Measurements from ENCODE around the gene VWDE. TPM values are rescaled to one million over a fixed set of nuclear protein-coding genes. Genes with fewer than 3 reads are reported as not detected.

VWDE gene
- total and polyA plus RNA-seq, 2 donors (not counting 1 experiment from before 2014, with no cell fraction given) = not detected

DNA sequence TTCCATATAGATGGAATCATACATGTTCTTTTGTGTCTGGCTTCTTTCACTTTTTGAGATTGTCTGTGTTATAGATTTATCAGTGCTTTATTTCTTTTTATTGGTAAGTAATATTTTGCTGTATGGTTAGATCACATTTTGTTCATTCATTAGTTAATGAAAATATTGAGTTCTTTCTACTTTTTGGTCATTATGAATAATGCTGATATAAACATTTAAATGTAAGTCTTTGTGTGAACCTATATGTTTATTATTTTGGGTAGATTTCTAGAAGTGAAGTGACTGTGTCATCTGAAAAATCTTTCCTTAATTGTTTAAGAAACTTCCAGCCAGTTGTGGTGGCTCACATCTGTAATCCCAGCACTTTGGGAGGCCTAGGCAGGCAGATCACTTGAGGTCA, 11.4 kb upstream of the VWDE start:
- Mint-ChIP-seq H3K4me1 (no peaks in the 10 kb centered on the region), H3K9me3 (ENCODE audit: insufficient read depth) (no peaks in the 10 kb centered on the region), H3K4me3 (no peak overlapping the region), H3K27ac (no peak overlapping the region), H3K27me3 (no peaks in the 10 kb centered on the region)
- H4K20me1 ChIP-seq (ENCODE audit: control insufficient read depth, insufficient read depth, low read length, poor library complexity, severe bottlenecking) = no peaks in the 10 kb centered on the region
- no peak overlapping the region for H3K4me3 ChIP-seq (ENCODE audit: control extremely low read depth in 1 of 5, extremely low read depth in 1 of 5, insufficient read depth in 1 of 5, low read depth in 2 of 5, low read length in 4 of 5)
- ChIA-PET CTCF (no interaction called here), POLR2A (no interaction called here)
- no peak overlapping the region for H3K4me2 ChIP-seq (replicated peaks; ENCODE audit: low read depth, low read length, poor library complexity, severe bottlenecking)
- H3K79me2 ChIP-seq (ENCODE audit: control insufficient read depth, insufficient read depth, low read length) = no peaks in the 10 kb centered on the region
- no peaks in the 10 kb centered on the region for H3K27me3 ChIP-seq (replicated peaks in 1 of 4; ENCODE audit: control extremely low read depth in 1 of 4, control insufficient read depth in 3 of 4, insufficient read depth in 4 of 4, low read length in 3 of 4)
- no peak overlapping the region for H2AFZ ChIP-seq (ENCODE audit: insufficient read depth, low read depth, low read length, poor library complexity, severe bottlenecking)
- TF ChIP-seq EZH2 (IDR thresholded peaks at IDR 0.05; ENCODE audit: borderline replicate concordance, insufficient read depth, low read depth, low read length, poor library complexity, severe bottlenecking) = no peak
- TF ChIP-seq, protein P1, sequence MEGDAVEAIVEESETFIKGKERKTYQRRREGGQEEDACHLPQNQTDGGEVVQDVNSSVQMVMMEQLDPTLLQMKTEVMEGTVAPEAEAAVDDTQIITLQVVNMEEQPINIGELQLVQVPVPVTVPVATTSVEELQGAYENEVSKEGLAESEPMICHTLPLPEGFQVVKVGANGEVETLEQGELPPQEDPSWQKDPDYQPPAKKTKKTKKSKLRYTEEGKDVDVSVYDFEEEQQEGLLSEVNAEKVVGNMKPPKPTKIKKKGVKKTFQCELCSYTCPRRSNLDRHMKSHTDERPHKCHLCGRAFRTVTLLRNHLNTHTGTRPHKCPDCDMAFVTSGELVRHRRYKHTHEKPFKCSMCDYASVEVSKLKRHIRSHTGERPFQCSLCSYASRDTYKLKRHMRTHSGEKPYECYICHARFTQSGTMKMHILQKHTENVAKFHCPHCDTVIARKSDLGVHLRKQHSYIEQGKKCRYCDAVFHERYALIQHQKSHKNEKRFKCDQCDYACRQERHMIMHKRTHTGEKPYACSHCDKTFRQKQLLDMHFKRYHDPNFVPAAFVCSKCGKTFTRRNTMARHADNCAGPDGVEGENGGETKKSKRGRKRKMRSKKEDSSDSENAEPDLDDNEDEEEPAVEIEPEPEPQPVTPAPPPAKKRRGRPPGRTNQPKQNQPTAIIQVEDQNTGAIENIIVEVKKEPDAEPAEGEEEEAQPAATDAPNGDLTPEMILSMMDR (IDR thresholded peaks at IDR 0.05) = no peak
- no peaks in the 10 kb centered on the region for H3K9me3 ChIP-seq (ENCODE audit: control extremely low read depth in 1 of 3, control insufficient read depth in 2 of 3, insufficient read depth in 1 of 3, low read length in 2 of 3)
- H3K27ac ChIP-seq (ENCODE audit: low read length in 2 of 2) = no peak overlapping the region
- H3K9ac ChIP-seq (ENCODE audit: low read length) = no peak overlapping the region
- ATAC-seq (ENCODE audit: low read depth) = no peak
- no peaks in the 10 kb centered on the region for H3K4me1 ChIP-seq (ENCODE audit: control insufficient read depth in 2 of 2, insufficient read depth in 2 of 2, low read length in 2 of 2)
- H3K36me3 ChIP-seq (replicated peaks in 1 of 2; ENCODE audit: control extremely low read depth in 1 of 2, control insufficient read depth in 1 of 2, extremely low read depth in 1 of 2, insufficient read depth in 2 of 2, low read length in 1 of 2) = no peaks in the 10 kb centered on the region
- no peak for DNase-seq
- intact Hi-C loops (cut with micrococcal nuclease) = no loop called here

DNA sequence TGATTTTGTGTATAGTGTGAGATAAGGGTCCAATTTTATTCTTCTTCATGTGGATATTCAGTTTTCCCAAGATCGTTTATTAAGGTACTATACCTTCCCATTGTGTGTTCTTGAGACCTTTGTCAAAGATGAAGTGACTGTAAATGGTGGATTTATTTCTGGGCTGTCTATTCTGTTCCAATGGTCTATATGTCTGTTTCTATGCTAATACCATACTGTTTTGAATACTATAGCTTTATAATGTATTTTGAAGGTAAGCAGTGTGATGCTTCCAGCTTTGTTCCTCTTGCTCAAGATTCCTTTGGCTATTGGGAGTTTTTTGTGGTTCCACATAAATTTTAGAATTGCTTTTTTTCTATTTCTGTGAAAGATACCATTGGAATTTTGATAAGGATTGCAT, 8.7 kb upstream of the VWDE start:
- DNase-seq (no peak), ATAC-seq (ENCODE audit: low read depth) (no peak)
- Histone ChIP-seq H3K27ac (ENCODE audit: low read length in 2 of 2) (no peak overlapping the region), H3K4me3 (ENCODE audit: control extremely low read depth in 1 of 5, extremely low read depth in 1 of 5, insufficient read depth in 1 of 5, low read depth in 2 of 5, low read length in 4 of 5) (no peak overlapping the region), H3K9me3 (ENCODE audit: control extremely low read depth in 1 of 3, control insufficient read depth in 2 of 3, insufficient read depth in 1 of 3, low read length in 2 of 3) (no peaks in the 10 kb centered on the region), H3K27me3 (replicated peaks in 1 of 4; ENCODE audit: control extremely low read depth in 1 of 4, control insufficient read depth in 3 of 4, insufficient read depth in 4 of 4, low read length in 3 of 4) (no peaks in the 10 kb centered on the region), H3K36me3 (replicated peaks in 1 of 2; ENCODE audit: control extremely low read depth in 1 of 2, control insufficient read depth in 1 of 2, extremely low read depth in 1 of 2, insufficient read depth in 2 of 2, low read length in 1 of 2) (no peaks in the 10 kb centered on the region), H2AFZ (ENCODE audit: insufficient read depth, low read depth, low read length, poor library complexity, severe bottlenecking) (no peak overlapping the region), H3K79me2 (ENCODE audit: control insufficient read depth, insufficient read depth, low read length) (no peaks in the 10 kb centered on the region), H4K20me1 (ENCODE audit: control insufficient read depth, insufficient read depth, low read length, poor library complexity, severe bottlenecking) (no peaks in the 10 kb centered on the region), H3K9ac (ENCODE audit: low read length) (no peak overlapping the region), H3K4me1 (ENCODE audit: control insufficient read depth in 2 of 2, insufficient read depth in 2 of 2, low read length in 2 of 2) (no peaks in the 10 kb centered on the region), H3K4me2 (replicated peaks; ENCODE audit: low read depth, low read length, poor library complexity, severe bottlenecking) (no peak overlapping the region)
- Mint-ChIP-seq H3K27me3 (no peaks in the 10 kb centered on the region), H3K4me3 (no peak overlapping the region), H3K9me3 (ENCODE audit: insufficient read depth) (peaks cover 1% of the 10 kb centered on the region), H3K4me1 (no peaks in the 10 kb centered on the region), H3K27ac (no peak overlapping the region)
- no CpG with 5 or more reads among the region's 1 CpG for WGBS (ENCODE audit: insufficient coverage)
- intact Hi-C loops (cut with micrococcal nuclease) = no loop called here
- POLR2A ChIA-PET = no interaction called here
- TF ChIP-seq, protein P1 (IDR thresholded peaks at IDR 0.05) = no peak
- no peak for TF ChIP-seq EZH2 (IDR thresholded peaks at IDR 0.05; ENCODE audit: borderline replicate concordance, insufficient read depth, low read depth, low read length, poor library complexity, severe bottlenecking)
- CTCF ChIA-PET = no interaction called here

All from B cell (primary cell).